ENCODE data around the gene CACNB3. TPM values are rescaled to one million over a fixed set of nuclear protein-coding genes. Genes with fewer than 3 reads are reported as not detected.

CACNB3 gene
- total and polyA plus RNA-seq, 4 donors, result 0.92 to 1.9 (median 1.2) TPM

DNA sequence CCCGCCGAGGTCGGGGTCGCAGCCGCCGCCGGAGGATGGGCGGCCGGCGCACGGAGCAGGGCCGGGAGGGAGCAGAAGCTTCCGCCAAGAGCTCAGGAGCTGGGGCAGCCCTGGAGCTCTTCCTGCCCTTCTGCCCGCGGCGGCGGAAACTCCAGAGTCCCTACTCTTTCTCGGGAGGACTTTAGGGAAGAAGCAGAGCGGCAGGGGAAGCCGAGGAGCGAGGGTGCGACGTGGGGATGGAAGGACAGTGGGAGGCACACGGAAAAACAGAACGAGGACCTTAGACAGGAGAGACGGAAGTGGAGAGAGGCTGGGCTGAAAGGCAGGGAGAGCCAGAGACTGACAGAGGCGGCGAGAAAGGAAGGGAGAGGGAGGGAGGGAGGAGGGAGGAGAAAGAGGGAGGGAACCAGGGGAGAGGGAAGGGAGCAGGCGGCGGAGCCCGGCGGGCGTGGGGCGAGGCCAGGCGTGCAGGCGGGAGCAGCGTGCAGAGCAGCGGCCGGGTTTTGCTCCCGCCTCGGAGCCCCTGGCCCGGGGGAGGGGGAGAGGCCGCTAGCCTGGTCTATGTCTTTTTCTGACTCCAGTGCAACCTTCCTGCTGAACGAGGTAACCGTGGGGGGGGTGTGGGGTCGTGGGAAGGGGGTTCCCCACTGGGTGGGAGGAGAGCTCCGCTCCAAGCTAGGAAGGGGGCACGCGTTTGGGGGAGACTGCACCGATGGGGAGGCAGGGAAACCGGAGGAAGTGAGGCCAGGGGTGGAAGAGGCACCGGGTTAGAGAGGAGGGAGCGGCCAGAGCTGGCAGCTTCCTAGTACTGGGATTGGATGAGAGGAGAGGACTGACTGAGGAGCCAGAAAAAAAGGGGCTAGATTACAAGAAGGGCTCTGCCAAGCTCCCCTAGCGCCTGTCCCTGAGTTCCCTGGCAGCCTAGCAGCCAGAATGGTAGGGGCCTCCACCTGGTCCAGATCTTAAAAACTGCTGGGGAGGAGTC, 2.9 kb upstream of the CACNB3 start:
- peaks cover 0 to 6% (median 3%) of the 10 kb centered on the region in 4 donors for H3K27me3 ChIP-seq (ENCODE audit: control insufficient read depth in 4 of 4, insufficient read depth in 4 of 4, low read length in 3 of 4)
- peak; percentile 56 for DNase-seq (ENCODE audit: low spot score)
- peak overlapping the region; percentile 10 to 22 for H3K9ac ChIP-seq (ENCODE audit: low read depth in 1 of 2, low read length in 2 of 2)
- H3K4me1 ChIP-seq (ENCODE audit: control insufficient read depth in 4 of 4, insufficient read depth in 4 of 4, low read length in 3 of 4), result peaks cover 3 to 28% (median 18%) of the 10 kb centered on the region in 4 donors
- H3K27ac ChIP-seq (ENCODE audit: low read depth in 1 of 2, low read length in 2 of 2), result peak overlapping the region; percentile 68 to 75
- no peaks in the 10 kb centered on the region for H3K9me3 ChIP-seq (ENCODE audit: control insufficient read depth in 4 of 4, low read length in 3 of 4)
- 2% methylated on average over 54 of the region's 54 CpGs for WGBS
- peak overlapping the region; percentile 67 to 80 (median 70) for H3K4me3 ChIP-seq (ENCODE audit: low read depth in 1 of 3, low read length in 3 of 3)
- no peaks in the 10 kb centered on the region for H3K36me3 ChIP-seq (ENCODE audit: control insufficient read depth in 4 of 4, insufficient read depth in 3 of 4, low read depth in 1 of 4, low read length in 3 of 4)
- peak; percentile 27 for TF ChIP-seq YY1 (IDR thresholded peaks at IDR 0.05)
- peak in 1 of 2 donors; percentile 58 for TF ChIP-seq GABPA (IDR thresholded peaks at IDR 0.05 in 1 of 2, conservative IDR thresholded peaks at IDR 0.05 in 1 of 2)
- TF ChIP-seq NR2F2 (IDR thresholded peaks at IDR 0.05), result no peak
- TF ChIP-seq, protein P1, sequence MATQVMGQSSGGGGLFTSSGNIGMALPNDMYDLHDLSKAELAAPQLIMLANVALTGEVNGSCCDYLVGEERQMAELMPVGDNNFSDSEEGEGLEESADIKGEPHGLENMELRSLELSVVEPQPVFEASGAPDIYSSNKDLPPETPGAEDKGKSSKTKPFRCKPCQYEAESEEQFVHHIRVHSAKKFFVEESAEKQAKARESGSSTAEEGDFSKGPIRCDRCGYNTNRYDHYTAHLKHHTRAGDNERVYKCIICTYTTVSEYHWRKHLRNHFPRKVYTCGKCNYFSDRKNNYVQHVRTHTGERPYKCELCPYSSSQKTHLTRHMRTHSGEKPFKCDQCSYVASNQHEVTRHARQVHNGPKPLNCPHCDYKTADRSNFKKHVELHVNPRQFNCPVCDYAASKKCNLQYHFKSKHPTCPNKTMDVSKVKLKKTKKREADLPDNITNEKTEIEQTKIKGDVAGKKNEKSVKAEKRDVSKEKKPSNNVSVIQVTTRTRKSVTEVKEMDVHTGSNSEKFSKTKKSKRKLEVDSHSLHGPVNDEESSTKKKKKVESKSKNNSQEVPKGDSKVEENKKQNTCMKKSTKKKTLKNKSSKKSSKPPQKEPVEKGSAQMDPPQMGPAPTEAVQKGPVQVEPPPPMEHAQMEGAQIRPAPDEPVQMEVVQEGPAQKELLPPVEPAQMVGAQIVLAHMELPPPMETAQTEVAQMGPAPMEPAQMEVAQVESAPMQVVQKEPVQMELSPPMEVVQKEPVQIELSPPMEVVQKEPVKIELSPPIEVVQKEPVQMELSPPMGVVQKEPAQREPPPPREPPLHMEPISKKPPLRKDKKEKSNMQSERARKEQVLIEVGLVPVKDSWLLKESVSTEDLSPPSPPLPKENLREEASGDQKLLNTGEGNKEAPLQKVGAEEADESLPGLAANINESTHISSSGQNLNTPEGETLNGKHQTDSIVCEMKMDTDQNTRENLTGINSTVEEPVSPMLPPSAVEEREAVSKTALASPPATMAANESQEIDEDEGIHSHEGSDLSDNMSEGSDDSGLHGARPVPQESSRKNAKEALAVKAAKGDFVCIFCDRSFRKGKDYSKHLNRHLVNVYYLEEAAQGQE (IDR thresholded peaks at IDR 0.05), result peak; percentile 29
- TF ChIP-seq RXRA (IDR thresholded peaks at IDR 0.05), result no peak
- no peak for TF ChIP-seq TAF1 (conservative IDR thresholded peaks at IDR 0.05)

DNA sequence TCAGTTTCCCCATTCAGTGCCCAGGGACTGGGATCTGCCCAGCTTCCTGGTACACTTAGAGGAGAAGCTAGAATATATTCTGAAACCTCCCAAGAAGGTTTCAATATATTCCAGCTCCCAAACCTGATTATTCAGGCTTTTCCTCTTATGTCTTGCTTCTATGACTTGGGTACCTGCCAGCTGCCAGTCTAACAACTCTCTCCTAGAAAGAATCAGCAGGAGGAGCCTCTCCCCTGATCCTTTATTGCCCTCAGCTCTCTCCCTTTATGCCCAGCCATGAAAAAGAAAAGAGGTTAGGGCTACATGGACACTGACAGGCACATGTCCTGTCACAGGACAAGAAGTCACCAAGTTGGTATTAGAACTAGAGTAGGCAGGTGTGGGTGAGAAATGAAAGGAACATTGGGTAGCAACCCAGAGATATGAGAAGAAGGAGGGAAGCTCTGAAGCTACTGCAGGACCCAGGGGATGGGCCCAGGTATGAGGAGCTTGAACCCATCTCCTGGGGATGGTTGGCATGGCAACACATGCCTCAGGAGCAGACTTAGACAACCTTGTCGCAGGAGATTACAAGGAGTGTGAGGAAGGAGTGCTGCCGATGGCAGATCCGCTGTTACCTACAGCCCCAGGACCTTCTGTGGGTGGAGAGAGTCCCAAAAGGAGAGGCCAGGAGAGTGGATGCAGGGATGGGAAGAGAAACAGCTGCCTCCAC, 2.0 kb upstream of the CACNB3 start:
- 83% methylated on average over 3 of the region's 3 CpGs for WGBS
- DNase-seq (ENCODE audit: low spot score), result no peak
- H3K4me3 ChIP-seq (ENCODE audit: low read depth in 1 of 3, low read length in 3 of 3), result no peak overlapping the region
- TF ChIP-seq YY1 (IDR thresholded peaks at IDR 0.05), result no peak
- no peak for TF ChIP-seq TAF1 (conservative IDR thresholded peaks at IDR 0.05)
- no peak for TF ChIP-seq RAD21 (IDR thresholded peaks at IDR 0.05)
- TF ChIP-seq SP1 (IDR thresholded peaks at IDR 0.05), result no peak
- TF ChIP-seq, protein P2, sequence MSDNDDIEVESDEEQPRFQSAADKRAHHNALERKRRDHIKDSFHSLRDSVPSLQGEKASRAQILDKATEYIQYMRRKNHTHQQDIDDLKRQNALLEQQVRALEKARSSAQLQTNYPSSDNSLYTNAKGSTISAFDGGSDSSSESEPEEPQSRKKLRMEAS (IDR thresholded peaks at IDR 0.05), result no peak
- no peak for TF ChIP-seq RXRA (IDR thresholded peaks at IDR 0.05)
- no peak for TF ChIP-seq NR2F2 (IDR thresholded peaks at IDR 0.05)
- no peak for TF ChIP-seq FOXA1 (IDR thresholded peaks at IDR 0.05)
- TF ChIP-seq HNF4G (IDR thresholded peaks at IDR 0.05), result no peak
- TF ChIP-seq, protein P3, sequence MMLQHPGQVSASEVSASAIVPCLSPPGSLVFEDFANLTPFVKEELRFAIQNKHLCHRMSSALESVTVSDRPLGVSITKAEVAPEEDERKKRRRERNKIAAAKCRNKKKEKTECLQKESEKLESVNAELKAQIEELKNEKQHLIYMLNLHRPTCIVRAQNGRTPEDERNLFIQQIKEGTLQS (IDR thresholded peaks at IDR 0.05), result no peak
- no peak for TF ChIP-seq EGR1 (IDR thresholded peaks at IDR 0.05; ENCODE audit: low read depth in 2 of 2)
- TF ChIP-seq, protein P4, sequence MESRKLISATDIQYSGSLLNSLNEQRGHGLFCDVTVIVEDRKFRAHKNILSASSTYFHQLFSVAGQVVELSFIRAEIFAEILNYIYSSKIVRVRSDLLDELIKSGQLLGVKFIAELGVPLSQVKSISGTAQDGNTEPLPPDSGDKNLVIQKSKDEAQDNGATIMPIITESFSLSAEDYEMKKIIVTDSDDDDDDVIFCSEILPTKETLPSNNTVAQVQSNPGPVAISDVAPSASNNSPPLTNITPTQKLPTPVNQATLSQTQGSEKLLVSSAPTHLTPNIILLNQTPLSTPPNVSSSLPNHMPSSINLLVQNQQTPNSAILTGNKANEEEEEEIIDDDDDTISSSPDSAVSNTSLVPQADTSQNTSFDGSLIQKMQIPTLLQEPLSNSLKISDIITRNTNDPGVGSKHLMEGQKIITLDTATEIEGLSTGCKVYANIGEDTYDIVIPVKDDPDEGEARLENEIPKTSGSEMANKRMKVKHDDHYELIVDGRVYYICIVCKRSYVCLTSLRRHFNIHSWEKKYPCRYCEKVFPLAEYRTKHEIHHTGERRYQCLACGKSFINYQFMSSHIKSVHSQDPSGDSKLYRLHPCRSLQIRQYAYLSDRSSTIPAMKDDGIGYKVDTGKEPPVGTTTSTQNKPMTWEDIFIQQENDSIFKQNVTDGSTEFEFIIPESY (IDR thresholded peaks at IDR 0.05), result no peak
- no peak for TF ChIP-seq GABPA (IDR thresholded peaks at IDR 0.05 in 1 of 2, conservative IDR thresholded peaks at IDR 0.05 in 1 of 2)
- H3K9ac ChIP-seq (ENCODE audit: low read depth in 1 of 2, low read length in 2 of 2), result no peak overlapping the region
- no peak overlapping the region for H3K27ac ChIP-seq (ENCODE audit: low read depth in 1 of 2, low read length in 2 of 2)
- H3K36me3 ChIP-seq (ENCODE audit: control insufficient read depth in 4 of 4, insufficient read depth in 3 of 4, low read depth in 1 of 4, low read length in 3 of 4), result no peaks in the 10 kb centered on the region
- H3K27me3 ChIP-seq (ENCODE audit: control insufficient read depth in 4 of 4, insufficient read depth in 4 of 4, low read length in 3 of 4), result peaks cover 0 to 6% (median 3%) of the 10 kb centered on the region in 4 donors
- no peaks in the 10 kb centered on the region for H3K9me3 ChIP-seq (ENCODE audit: control insufficient read depth in 4 of 4, low read length in 3 of 4)
- H3K4me1 ChIP-seq (ENCODE audit: control insufficient read depth in 4 of 4, insufficient read depth in 4 of 4, low read length in 3 of 4), result peaks cover 3 to 28% (median 18%) of the 10 kb centered on the region in 4 donors

All from liver (tissue), 9 donors.